Neutrophil (primary cell): ENCODE results near the gene LRG1.
"Not testable (repeated sequence)": the region's sequence is repeated elsewhere in the genome, so short reads cannot be mapped to it uniquely, and the experiment has no call there.

Source experiments
- H3K27ac ChIP-seq: fragments of 200-600 bp; sonication (generic); 2 replicates; pipeline ENCODE4 v1.5.1; 2016; ENCODE audit warnings: mild to moderate bottlenecking, moderate library complexity
- H3K27me3 ChIP-seq: fragments of 200-600 bp; sonication (generic); 2 replicates; pipeline ENCODE4 v1.6.0; 2016; ENCODE audit warnings: mild to moderate bottlenecking
- H3K36me3 ChIP-seq: fragments of 200-600 bp; sonication (generic); 2 replicates; pipeline ENCODE4 v1.5.1; 2017
- H3K4me1 ChIP-seq, 2 experiments: fragments of 200-600 bp in 1 of 2; sonication (generic) in 1 of 2; 1 replicate in 1 of 2; 2 replicates in 1 of 2; pipeline versions ENCODE4 v1.5.1 to v1.6.1; 2013 to 2016; ENCODE audit warnings: low read depth in 1 of 2, low read length in 1 of 2, mild to moderate bottlenecking in 1 of 2, moderate library complexity in 1 of 2; ENCODE audit not compliant: control insufficient read depth in 1 of 2, insufficient read depth in 1 of 2
- H3K4me3 ChIP-seq, 2 experiments: fragments of 200-600 bp in 1 of 2; sonication (generic) in 1 of 2; 1 replicate in 1 of 2; 2 replicates in 1 of 2; pipeline ENCODE4 v1.5.1; 2013 to 2016; ENCODE audit warnings: low read depth in 1 of 2, low read length in 1 of 2, mild to moderate bottlenecking in 1 of 2, moderate library complexity in 1 of 2
- H3K9me3 ChIP-seq: fragments of 200-600 bp; sonication (generic); 2 replicates; pipeline ENCODE4 v1.5.1; 2016
- CTCF ChIP-seq: fragments of 200-600 bp; sonication (generic); IDR thresholded peaks from 2 replicates; pipeline ENCODE4 v1.5.1; 2016; ENCODE audit warnings: antibody characterized with exemption

LRG1 gene

GRCh38 chr19:4570402-4570801, 30.6 kb upstream of the LRG1 start:
- no peaks in the 10 kb centered on the region for H3K36me3 ChIP-seq
- TF ChIP-seq CTCF = no peak

GRCh38 chr19:4568886-4569285, 29.1 kb upstream of the LRG1 start:
- peak; percentile 15 for TF ChIP-seq CTCF
- H3K4me3 ChIP-seq = no peak overlapping the region
- H3K36me3 ChIP-seq = no peaks in the 10 kb centered on the region
- peaks cover 7% of the 10 kb centered on the region for H3K27me3 ChIP-seq
- peaks cover 31 to 39% of the 10 kb centered on the region in 2 experiments for H3K4me1 ChIP-seq
- no peaks in the 10 kb centered on the region for H3K9me3 ChIP-seq
- H3K27ac ChIP-seq = peak overlapping the region; percentile 79

More at GRCh38 chr19:4570402-4570801, 30.6 kb upstream of the LRG1 start:
- no peak overlapping the region for H3K27ac ChIP-seq
- no peak overlapping the region for H3K4me3 ChIP-seq
- H3K4me1 ChIP-seq = peaks cover 24 to 30% of the 10 kb centered on the region in 2 experiments
- H3K27me3 ChIP-seq = peaks cover 23% of the 10 kb centered on the region
- H3K9me3 ChIP-seq = no peaks in the 10 kb centered on the region

- H3K27me3 ChIP-seq = no peaks in the 10 kb centered on the region
- no peaks in the 10 kb centered on the region for H3K9me3 ChIP-seq
- peaks cover 44 to 52% of the 10 kb centered on the region in 2 experiments for H3K4me1 ChIP-seq
- H3K36me3 ChIP-seq = no peaks in the 10 kb centered on the region
- TF ChIP-seq CTCF = peak; percentile 62
- H3K27ac ChIP-seq = peak overlapping the region; percentile 79
- H3K4me3 ChIP-seq = no peak overlapping the region
Measured at GRCh38 chr19:4567584-4568071, 27.8 kb upstream of the LRG1 start.

- H3K27me3 ChIP-seq = no peaks in the 10 kb centered on the region
- H3K36me3 ChIP-seq = no peaks in the 10 kb centered on the region
- no peaks in the 10 kb centered on the region for H3K9me3 ChIP-seq
- H3K4me1 ChIP-seq = peaks cover 54 to 62% of the 10 kb centered on the region in 2 experiments
- no peak for TF ChIP-seq CTCF
- no peak overlapping the region for H3K27ac ChIP-seq
- no peak overlapping the region for H3K4me3 ChIP-seq
Measured at GRCh38 chr19:4566402-4567051, 26.7 kb upstream of the LRG1 start.

- Histone ChIP-seq H3K4me3 (peak overlapping the region in 1 of 2 experiments; percentile 28), H3K4me1 (peaks cover 76 to 80% of the 10 kb centered on the region in 2 experiments), H3K27ac (peak overlapping the region; percentile 91)
- not testable (repeated sequence) for H3K9me3 ChIP-seq, H3K27me3 ChIP-seq, H3K36me3 ChIP-seq
Measured at GRCh38 chr19:4563562-4563961, 23.7 kb upstream of the LRG1 start.

- H3K36me3 ChIP-seq, H3K27me3 ChIP-seq, H3K9me3 ChIP-seq: not testable (repeated sequence)
- H3K4me1 ChIP-seq = peaks cover 72 to 77% of the 10 kb centered on the region in 2 experiments
- H3K4me3 ChIP-seq = peak overlapping the region; percentile 16 to 36
- peak overlapping the region; percentile 91 for H3K27ac ChIP-seq
Measured at GRCh38 chr19:4562085-4562484, 22.2 kb upstream of the LRG1 start.
